Prostate gland (tissue), 2 donors: Measurements from ENCODE around the gene CTDSP1. TPM values are rescaled to one million over a fixed set of nuclear protein-coding genes. Genes with fewer than 3 reads are reported as not detected.

Source experiments
- DNase-seq: peaks from one replicate; pipeline ENCODE4 v3.0.0-alpha.2; 2019; ENCODE audit warnings: low spot score
- H3K27ac ChIP-seq, 2 donors: fragments of 200-600 bp; sonication (generic); 2 replicates each; pipeline ENCODE4 v1.5.1; 2017 to 2019
- H3K27me3 ChIP-seq: fragments of 200-600 bp; sonication (generic); replicated peaks from 2 replicates; pipeline ENCODE4 v1.5.1; 2019; ENCODE audit not compliant: insufficient read depth
- H3K36me3 ChIP-seq, 2 donors: fragments of 200-600 bp; sonication (generic); 1 replicate in 1 of 2; 2 replicates in 1 of 2; pipeline versions ENCODE4 v1.5.1 to v1.8.1; 2017 to 2019
- H3K4me1 ChIP-seq: fragments of 200-600 bp; sonication (generic); replicated peaks from 2 replicates; pipeline ENCODE4 v1.5.1; 2019
- H3K4me3 ChIP-seq, 2 donors: fragments of 200-600 bp; sonication (generic); 2 replicates each; pipeline ENCODE4 v1.5.1; 2017 to 2019
- H3K9me3 ChIP-seq: fragments of 200-600 bp; sonication (generic); 2 replicates; pipeline ENCODE4 v1.5.1; 2017
- CTCF ChIP-seq, 4 experiments: fragments of 200-600 bp in 2 of 4; fragments of 450-650 bp in 2 of 4; sonication (generic) in 2 of 4; IDR thresholded peaks; 1 replicate in 3 of 4; 2 replicates in 1 of 4; pipeline ENCODE4 v1.5.1; 2016 to 2019; ENCODE audit warnings: antibody characterized with exemption in 4 of 4, mild to moderate bottlenecking in 2 of 4, moderate library complexity in 2 of 4
- POLR2A ChIP-seq: fragments of 450-650 bp; IDR thresholded peaks from one replicate; pipeline ENCODE4 v1.6.1; 2016; ENCODE audit warnings: antibody characterized with exemption, mild to moderate bottlenecking
- POLR2AphosphoS5 ChIP-seq: sonication (generic); formaldehyde crosslinking; IDR thresholded peaks from one replicate; pipeline ENCODE4 v1.6.1; 2017; ENCODE audit warnings: antibody characterized with exemption
- WGBS: methylation state at CpG from one replicate; pipeline ENCODE4 v1.1.5; 2018; 5-methylcytosine and 5-hydroxymethylcytosine counted together
- intact Hi-C: fragments of 100-400 bp; cut with DNase I; formaldehyde crosslinking; loops from one replicate; pipeline ENCODE4 v1.14.2; 2022
- total RNA-seq, 2 donors: library from RNA; depleted of rRNA; stranded (reverse); fragments of >200 nt; gene quantifications; one replicate each; pipeline ENCODE4 v1.1.0, GENCODE V29; 2016

Gene CTDSP1
- total RNA-seq, 2 donors from 2014 or later: 145 to 180 TPM

DNA sequence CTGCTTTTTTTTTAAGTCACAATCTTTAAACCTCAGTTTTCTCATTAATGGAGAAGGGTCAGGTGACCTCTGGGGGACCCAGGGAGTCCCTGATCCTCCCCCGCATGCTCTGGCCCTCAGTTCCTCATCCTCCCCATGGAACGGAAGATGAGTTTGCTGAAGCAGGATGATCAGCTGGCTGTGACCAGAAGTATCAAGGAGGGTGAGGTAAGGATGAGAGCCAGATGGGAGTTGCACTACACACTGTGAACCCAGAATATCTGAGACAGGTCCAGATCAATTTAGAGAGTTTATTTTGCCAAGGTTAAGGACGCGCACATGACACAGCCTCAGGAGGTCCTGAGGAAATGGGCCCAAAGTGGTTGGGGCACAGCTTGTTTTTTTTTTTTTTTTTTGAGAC lies 39.2 kb upstream of the CTDSP1 start:
- Histone ChIP-seq H3K9me3 (no peaks in the 10 kb centered on the region), H3K27ac (no peak overlapping the region), H3K36me3 (no peaks in the 10 kb centered on the region), H3K4me1 (no peaks in the 10 kb centered on the region), H3K27me3 (no peaks in the 10 kb centered on the region), H3K4me3 (no peak overlapping the region)
- TF ChIP-seq POLR2A (no peak), POLR2AphosphoS5 (no peak), CTCF (IDR thresholded peaks at IDR 0.05) (no peak)
- no peak for DNase-seq
- intact Hi-C loops: no loop called here
- 95% methylated on average over 4 of the region's 4 CpGs for WGBS

- no peak overlapping the region for H3K4me3 ChIP-seq
- 92% methylated on average over 8 of the region's 8 CpGs for WGBS
- no peak for TF ChIP-seq POLR2A
- no peak for TF ChIP-seq POLR2AphosphoS5
- TF ChIP-seq CTCF (IDR thresholded peaks at IDR 0.05): no peak
- H3K4me1 ChIP-seq: no peaks in the 10 kb centered on the region
- intact Hi-C loops: no loop called here
- no peaks in the 10 kb centered on the region for H3K9me3 ChIP-seq
- DNase-seq: no peak
- H3K27ac ChIP-seq: no peak overlapping the region
- H3K27me3 ChIP-seq: no peaks in the 10 kb centered on the region
- no peaks in the 10 kb centered on the region for H3K36me3 ChIP-seq
Observed at GRCh38 chr2:218362606-218363005, 37.1 kb upstream of the CTDSP1 start.

DNA sequence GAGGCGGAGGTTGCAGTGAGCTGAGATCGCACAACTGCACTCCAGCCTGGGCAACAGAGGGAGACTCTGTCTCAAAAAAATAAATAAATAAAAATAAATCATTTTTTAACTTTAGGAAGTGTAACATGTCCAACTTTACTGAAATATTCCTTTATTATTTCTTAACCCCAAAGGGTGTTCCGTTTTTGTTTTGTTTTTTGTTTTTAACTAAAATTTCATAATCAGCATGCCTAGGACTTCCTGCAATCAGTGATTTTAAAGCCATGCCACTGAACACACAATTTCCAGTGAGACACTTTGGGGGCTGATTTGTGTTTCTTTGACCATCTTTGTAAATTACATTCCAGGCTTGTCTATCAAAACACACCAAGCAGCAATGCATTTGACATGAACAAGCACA lies 35.9 kb upstream of the CTDSP1 start:
- no peak overlapping the region for H3K4me3 ChIP-seq
- peaks cover 3% of the 10 kb centered on the region for H3K4me1 ChIP-seq
- H3K9me3 ChIP-seq: no peaks in the 10 kb centered on the region
- WGBS: 82% methylated on average over 3 of the region's 3 CpGs
- H3K36me3 ChIP-seq: no peaks in the 10 kb centered on the region
- TF ChIP-seq POLR2A: no peak
- no peak for TF ChIP-seq CTCF (IDR thresholded peaks at IDR 0.05)
- no peak for TF ChIP-seq POLR2AphosphoS5
- H3K27ac ChIP-seq: no peak overlapping the region
- no peak for DNase-seq
- no peaks in the 10 kb centered on the region for H3K27me3 ChIP-seq
- intact Hi-C loops: no loop called here

- DNase-seq: no peak
- no peak for TF ChIP-seq CTCF (IDR thresholded peaks at IDR 0.05)
- no peak for TF ChIP-seq POLR2A
- no peak for TF ChIP-seq POLR2AphosphoS5
- intact Hi-C loops: no loop called here
- no peaks in the 10 kb centered on the region for H3K36me3 ChIP-seq
- no peak overlapping the region for H3K4me3 ChIP-seq
- 84% methylated on average over 6 of the region's 6 CpGs for WGBS
- H3K27me3 ChIP-seq: no peaks in the 10 kb centered on the region
- peaks cover 4% of the 10 kb centered on the region for H3K4me1 ChIP-seq
- no peaks in the 10 kb centered on the region for H3K9me3 ChIP-seq
- H3K27ac ChIP-seq: no peak overlapping the region
Observed at GRCh38 chr2:218364196-218364595, 35.5 kb upstream of the CTDSP1 start.

DNA sequence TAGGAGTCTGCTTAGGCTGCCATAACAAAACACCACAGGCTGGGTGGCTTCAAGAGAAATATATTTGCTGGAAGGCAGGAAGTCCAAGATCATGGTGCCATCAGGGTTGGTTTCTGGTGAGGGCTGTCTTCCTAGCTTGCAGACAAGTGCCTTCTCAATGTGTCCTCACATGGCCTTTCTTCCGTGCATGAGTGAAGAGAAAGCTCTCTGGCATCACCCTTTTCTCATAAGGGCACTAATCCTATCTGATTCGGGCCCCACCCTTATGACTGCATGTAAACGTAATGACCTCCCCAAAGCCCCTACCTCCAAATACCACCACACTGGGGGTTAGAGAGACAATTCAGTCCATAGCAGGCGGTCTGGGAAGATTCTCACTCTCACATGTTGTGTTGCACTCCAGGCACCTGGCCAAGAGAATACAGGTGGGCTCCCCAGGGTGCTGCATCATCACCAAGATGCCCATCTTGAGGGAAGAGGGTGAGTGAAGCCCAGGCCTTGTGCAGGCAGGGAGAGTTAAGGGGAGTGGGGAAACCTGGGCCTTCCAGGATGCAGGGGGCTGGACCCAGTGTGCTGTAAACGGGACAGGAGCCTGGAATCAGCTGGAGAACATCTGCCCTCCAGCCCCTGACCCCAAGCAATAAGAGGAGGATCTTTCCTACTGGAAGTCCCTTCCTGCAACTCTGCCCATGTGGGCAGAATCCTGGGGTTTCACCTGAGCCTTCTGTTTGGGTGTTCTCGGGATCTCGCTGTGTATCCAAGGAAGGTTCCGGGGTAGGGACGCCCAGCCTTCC lies 32.9 kb upstream of the CTDSP1 start:
- no peaks in the 10 kb centered on the region for H3K36me3 ChIP-seq
- no peaks in the 10 kb centered on the region for H3K27me3 ChIP-seq
- no peak for DNase-seq
- peak overlapping the region; percentile 87 to 94 for H3K27ac ChIP-seq
- peaks cover 4% of the 10 kb centered on the region for H3K4me1 ChIP-seq
- peak overlapping the region; percentile 43 to 44 for H3K4me3 ChIP-seq
- intact Hi-C loops: no loop called here
- no peak for TF ChIP-seq POLR2AphosphoS5
- TF ChIP-seq CTCF (IDR thresholded peaks at IDR 0.05): no peak
- no peak for TF ChIP-seq POLR2A
- no peaks in the 10 kb centered on the region for H3K9me3 ChIP-seq
- 95% methylated on average over 9 of the region's 9 CpGs for WGBS
